Testis (tissue), 2 donors: Measurements from ENCODE around the gene JPH2.
"Not testable (repeated sequence)": the region's sequence is repeated elsewhere in the genome, so short reads cannot be mapped to it uniquely, and the experiment has no call there.

Source experiments
- POLR2A ChIP-seq: fragments of 450-650 bp; IDR thresholded peaks from one replicate; pipeline ENCODE4 v1.6.1; 2017; ENCODE audit warnings: antibody characterized with exemption, mild to moderate bottlenecking, moderate library complexity
- TF ChIP-seq, protein P1 (sequence below), 3 experiments: fragments of 450-650 bp in 2 of 3; fragments of 200-600 bp in 1 of 3; sonication (generic) in 1 of 3; IDR thresholded peaks; one replicate each; pipeline ENCODE4 v1.5.1; 2016 to 2019; ENCODE audit warnings: antibody characterized with exemption in 3 of 3, mild to moderate bottlenecking in 2 of 3, moderate library complexity in 1 of 3

DNA sequence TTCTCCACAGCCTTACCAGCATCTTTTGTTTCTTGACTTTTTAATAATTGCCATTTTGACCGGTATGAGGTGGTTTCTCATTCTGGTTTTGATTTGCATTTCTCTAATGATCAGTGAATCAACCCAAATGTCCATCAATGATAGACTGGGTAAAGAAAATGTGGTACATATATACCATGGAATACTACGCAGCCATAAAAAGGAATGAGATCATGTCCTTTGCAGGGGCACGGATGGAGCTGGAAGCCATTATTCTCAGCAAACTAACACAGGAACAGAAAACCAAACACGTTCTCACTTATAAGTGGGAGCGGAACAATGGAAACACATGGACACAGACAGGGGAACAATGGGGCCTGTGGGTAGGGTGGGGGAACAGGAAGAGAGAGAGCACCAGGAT, 4.7 kb upstream of the JPH2 start:
- TF ChIP-seq, protein P1, sequence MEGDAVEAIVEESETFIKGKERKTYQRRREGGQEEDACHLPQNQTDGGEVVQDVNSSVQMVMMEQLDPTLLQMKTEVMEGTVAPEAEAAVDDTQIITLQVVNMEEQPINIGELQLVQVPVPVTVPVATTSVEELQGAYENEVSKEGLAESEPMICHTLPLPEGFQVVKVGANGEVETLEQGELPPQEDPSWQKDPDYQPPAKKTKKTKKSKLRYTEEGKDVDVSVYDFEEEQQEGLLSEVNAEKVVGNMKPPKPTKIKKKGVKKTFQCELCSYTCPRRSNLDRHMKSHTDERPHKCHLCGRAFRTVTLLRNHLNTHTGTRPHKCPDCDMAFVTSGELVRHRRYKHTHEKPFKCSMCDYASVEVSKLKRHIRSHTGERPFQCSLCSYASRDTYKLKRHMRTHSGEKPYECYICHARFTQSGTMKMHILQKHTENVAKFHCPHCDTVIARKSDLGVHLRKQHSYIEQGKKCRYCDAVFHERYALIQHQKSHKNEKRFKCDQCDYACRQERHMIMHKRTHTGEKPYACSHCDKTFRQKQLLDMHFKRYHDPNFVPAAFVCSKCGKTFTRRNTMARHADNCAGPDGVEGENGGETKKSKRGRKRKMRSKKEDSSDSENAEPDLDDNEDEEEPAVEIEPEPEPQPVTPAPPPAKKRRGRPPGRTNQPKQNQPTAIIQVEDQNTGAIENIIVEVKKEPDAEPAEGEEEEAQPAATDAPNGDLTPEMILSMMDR (IDR thresholded peaks at IDR 0.05) = not testable (repeated sequence)
- TF ChIP-seq POLR2A = not testable (repeated sequence)
